H1 (cell line): ENCODE results near the gene LHCGR. TPM values are rescaled to one million over a fixed set of nuclear protein-coding genes. Genes with fewer than 3 reads are reported as not detected.

Experiments used
- CTCF ChIA-PET: fragments of 300-600 bp; sonication (Branson Sonifier 250); formaldehyde crosslinking; loops from one replicate; lab custom pipeline; 2021; ENCODE audit not compliant: partially characterized antibody; lab: Charles Lee
- POLR2A ChIA-PET: fragments of 300-600 bp; sonication (Branson Sonifier 250); formaldehyde crosslinking; loops from one replicate; lab custom pipeline; 2021; ENCODE audit warnings: inconsistent platforms; ENCODE audit not compliant: partially characterized antibody; lab: Charles Lee
- DNase-seq, 2 experiments: peaks; one replicate each; pipeline versions ENCODE4 v3.0.0 to v3.0.0-alpha.2; 2010 to 2022; ENCODE audit warnings: low spot score in 2 of 2, low read depth in 1 of 2, mixed read lengths in 1 of 2
- FAIRE-seq: peaks from 2 replicates; lab custom pipeline; 2011; peaks lifted over from hg19 to GRCh38; lab: Jason Lieb, UNC
- H2AFZ ChIP-seq: 2 replicates; pipeline ENCODE4 v1.8.1; 2012; ENCODE audit warnings: low read length, inconsistent platforms
- H2AK5ac ChIP-seq: 2 replicates; pipeline ENCODE4 v1.6.1; 2013; ENCODE audit warnings: low read depth, low read length
- H2BK120ac ChIP-seq: replicated peaks from 2 replicates; pipeline ENCODE3; 2013; ENCODE audit warnings: low read depth, low read length, inconsistent platforms
- H2BK12ac ChIP-seq: 2 replicates; pipeline ENCODE4 v1.6.1; 2013; ENCODE audit warnings: low read depth, low read length
- H2BK15ac ChIP-seq: 2 replicates; pipeline ENCODE4 v1.6.1; 2013; ENCODE audit warnings: low read length
- H2BK20ac ChIP-seq: 2 replicates; pipeline ENCODE4 v1.6.1; 2013; ENCODE audit warnings: low read length
- H2BK5ac ChIP-seq: 2 replicates; pipeline ENCODE4 v1.6.1; 2013; ENCODE audit warnings: low read depth, low read length
- H3K14ac ChIP-seq: 2 replicates; pipeline ENCODE4 v1.6.1; 2013; ENCODE audit warnings: inconsistent platforms; ENCODE audit not compliant: insufficient read length
- H3K18ac ChIP-seq: 2 replicates; pipeline ENCODE4 v1.6.1; 2013; ENCODE audit warnings: low read length; ENCODE audit errors: extremely low read depth
- H3K23ac ChIP-seq: 2 replicates; pipeline ENCODE4 v1.6.1; 2013; ENCODE audit warnings: inconsistent platforms; ENCODE audit not compliant: insufficient read length
- H3K23me2 ChIP-seq: 2 replicates; pipeline ENCODE4 v1.6.1; 2013; ENCODE audit warnings: low read depth, low read length
- H3K27ac ChIP-seq: 2 replicates; pipeline ENCODE4 v1.6.1; 2011; ENCODE audit warnings: low read depth, low read length, inconsistent platforms
- H3K27me3 ChIP-seq, 4 experiments: replicated peaks in 1 of 4; 1 replicate in 1 of 4; 2 replicates in 3 of 4; pipeline versions ENCODE4 v1.6.1 to v1.8.1; 2011 to 2013; ENCODE audit warnings: low read length in 3 of 4, mild to moderate bottlenecking in 3 of 4, inconsistent platforms in 2 of 4, mixed read lengths in 2 of 4, moderate library complexity in 1 of 4; ENCODE audit not compliant: control insufficient read depth in 3 of 4, insufficient read depth in 3 of 4; ENCODE audit errors: extremely low read depth in 1 of 4
- H3K36me3 ChIP-seq, 4 experiments: 2 replicates each; pipeline versions ENCODE4 v1.6.1 to v1.8.1; 2011 to 2013; ENCODE audit warnings: mild to moderate bottlenecking in 4 of 4, low read length in 3 of 4, moderate library complexity in 2 of 4, control low read depth in 1 of 4, inconsistent platforms in 1 of 4; ENCODE audit not compliant: insufficient read depth in 4 of 4, control insufficient read depth in 2 of 4
- H3K4ac ChIP-seq: replicated peaks from 2 replicates; pipeline ENCODE3; 2013; ENCODE audit warnings: low read length, low read depth, mixed read lengths, inconsistent platforms; ENCODE audit not compliant: insufficient read length
- H3K4me1 ChIP-seq, 4 experiments: replicated peaks in 1 of 4; 1 replicate in 1 of 4; 2 replicates in 3 of 4; pipeline versions ENCODE4 v1.6.1 to v1.8.1; 2011 to 2013; ENCODE audit warnings: low read length in 3 of 4, inconsistent platforms in 2 of 4, mixed read lengths in 1 of 4; ENCODE audit not compliant: insufficient read depth in 4 of 4, control insufficient read depth in 3 of 4
- H3K4me2 ChIP-seq, 2 experiments: 2 replicates each; pipeline versions ENCODE4 v1.6.1 to v1.8.1; 2011 to 2013; ENCODE audit warnings: low read depth in 2 of 2, low read length in 2 of 2, control low read depth in 1 of 2, inconsistent platforms in 1 of 2, mild to moderate bottlenecking in 1 of 2; ENCODE audit not compliant: insufficient read depth in 1 of 2
- H3K4me3 ChIP-seq, 4 experiments: fragments of 200-600, 300-600 bp in 1 of 4; sonication (generic), shearing (Covaris generic), sonication (Bioruptor Twin) in 1 of 4; 2 replicates each; pipeline versions ENCODE4 v1.5.1 to v1.8.1; 2011 to 2016; ENCODE audit warnings: low read length in 4 of 4, low read depth in 3 of 4, control low read depth in 2 of 4, inconsistent platforms in 2 of 4, mild to moderate bottlenecking in 2 of 4, mixed read lengths in 1 of 4, moderate library complexity in 1 of 4; ENCODE audit not compliant: insufficient read depth in 2 of 4; ENCODE audit errors: extremely low read depth in 1 of 4
- H3K56ac ChIP-seq: replicated peaks from 2 replicates; pipeline ENCODE3; 2013; ENCODE audit warnings: low read depth, mild to moderate bottlenecking, mixed read lengths, low read length, inconsistent platforms; ENCODE audit not compliant: insufficient read length
- H3K79me1 ChIP-seq: 2 replicates; pipeline ENCODE4 v1.6.1; 2013; ENCODE audit warnings: low read depth, low read length, control low read depth
- H3K79me2 ChIP-seq, 2 experiments: 2 replicates each; pipeline versions ENCODE4 v1.6.1 to v1.8.1; 2012 to 2013; ENCODE audit warnings: low read length in 2 of 2, mild to moderate bottlenecking in 2 of 2, inconsistent platforms in 1 of 2; ENCODE audit not compliant: insufficient read depth in 2 of 2, control insufficient read depth in 1 of 2
- H3K9ac ChIP-seq, 4 experiments: replicated peaks in 1 of 4; 1 replicate in 1 of 4; 2 replicates in 3 of 4; pipeline versions ENCODE4 v1.6.1 to v1.8.1; 2011 to 2013; ENCODE audit warnings: low read depth in 3 of 4, low read length in 3 of 4, control low read depth in 2 of 4, mild to moderate bottlenecking in 2 of 4, moderate library complexity in 2 of 4, inconsistent platforms in 1 of 4; ENCODE audit errors: extremely low read depth in 1 of 4
- H3K9me3 ChIP-seq, 2 experiments: 2 replicates each; pipeline versions ENCODE4 v1.6.1 to v1.8.1; 2012 to 2013; ENCODE audit warnings: mild to moderate bottlenecking in 2 of 2, moderate library complexity in 2 of 2, control low read depth in 1 of 2, inconsistent platforms in 1 of 2, low read depth in 1 of 2, low read length in 1 of 2, mixed read lengths in 1 of 2; ENCODE audit not compliant: insufficient read depth in 2 of 2
- H4K20me1 ChIP-seq, 2 experiments: replicated peaks in 1 of 2; 2 replicates each; pipeline versions ENCODE3 to v1.8.1; 2011 to 2013; ENCODE audit warnings: inconsistent platforms in 2 of 2, low read length in 2 of 2, mild to moderate bottlenecking in 1 of 2; ENCODE audit not compliant: insufficient read depth in 2 of 2, control insufficient read depth in 1 of 2
- H4K5ac ChIP-seq: 2 replicates; pipeline ENCODE4 v1.6.1; 2013; ENCODE audit warnings: low read length, low read depth, mixed read lengths, inconsistent platforms; ENCODE audit not compliant: insufficient read length
- H4K8ac ChIP-seq: 2 replicates; pipeline ENCODE4 v1.8.0; 2013; ENCODE audit warnings: mild to moderate bottlenecking, moderate library complexity, low read length, inconsistent platforms; ENCODE audit not compliant: insufficient read depth; ENCODE audit errors: extremely low read depth
- H4K91ac ChIP-seq: replicated peaks from 2 replicates; pipeline ENCODE3; 2013; ENCODE audit warnings: low read length, mixed read lengths, inconsistent platforms; ENCODE audit not compliant: insufficient read length
- BCL11A ChIP-seq, 2 experiments: IDR thresholded peaks; one replicate each; pipeline ENCODE4 v1.6.1; 2011; ENCODE audit warnings: low read depth in 2 of 2, low read length in 2 of 2, mild to moderate bottlenecking in 2 of 2
- CBX8 ChIP-seq: fragments of 300-800, 300-1000 bp; sonication (generic); IDR thresholded peaks from 2 replicates; pipeline ENCODE4 v1.7.1; 2016; ENCODE audit warnings: low read depth, low read length, borderline replicate concordance
- GABPA ChIP-seq: IDR thresholded peaks from 2 replicates; pipeline ENCODE4 v1.6.1; 2011; ENCODE audit warnings: mild to moderate bottlenecking, low read length, moderate library complexity, borderline replicate concordance; ENCODE audit not compliant: insufficient read depth
- HDAC2 ChIP-seq, 2 experiments: fragments of 300-600 bp in 1 of 2; sonication (generic) in 1 of 2; IDR thresholded peaks; 2 replicates each; pipeline ENCODE4 v1.6.1; 2011 to 2012; ENCODE audit warnings: low read depth in 2 of 2, low read length in 2 of 2, mild to moderate bottlenecking in 2 of 2, moderate library complexity in 2 of 2, borderline replicate concordance in 1 of 2, inconsistent platforms in 1 of 2
- RAD21 ChIP-seq, 2 experiments: IDR thresholded peaks in 1 of 2; conservative IDR thresholded peaks in 1 of 2; 2 replicates each; pipeline ENCODE4 v1.6.1; 2011; ENCODE audit warnings: low read depth in 2 of 2, low read length in 2 of 2, improper control_type of control experiment in 1 of 2, inconsistent platforms in 1 of 2, mild to moderate bottlenecking in 1 of 2, moderate library complexity in 1 of 2
- RFX5 ChIP-seq: IDR thresholded peaks from 2 replicates; pipeline ENCODE4 v1.6.1; 2011; ENCODE audit warnings: low read depth, low read length, improper control_type of control experiment, borderline replicate concordance
- SIN3A ChIP-seq, 2 experiments: IDR thresholded peaks in 1 of 2; conservative IDR thresholded peaks in 1 of 2; 2 replicates each; pipeline ENCODE4 v1.6.1; 2011 to 2012; ENCODE audit warnings: low read length in 2 of 2, improper control_type of control experiment in 1 of 2, low read depth in 1 of 2, mild to moderate bottlenecking in 1 of 2
- SIRT6 ChIP-seq: IDR thresholded peaks from one replicate; pipeline ENCODE4 v1.7.1; 2012; ENCODE audit warnings: low read length, inconsistent platforms
- TAF7 ChIP-seq: optimal IDR thresholded peaks from 2 replicates; pipeline ENCODE3; 2011; ENCODE audit warnings: low read depth, mild to moderate bottlenecking, inconsistent platforms, low read length, moderate library complexity, borderline replicate concordance
- TCF12 ChIP-seq: IDR thresholded peaks from 2 replicates; pipeline ENCODE4 v1.6.1; 2011; ENCODE audit warnings: low read depth, mild to moderate bottlenecking, low read length
- TEAD4 ChIP-seq: IDR thresholded peaks from 2 replicates; pipeline ENCODE4 v1.6.1; 2012; ENCODE audit warnings: low read depth, low read length, inconsistent platforms, mixed read lengths
- USF2 ChIP-seq: IDR thresholded peaks from 2 replicates; pipeline ENCODE4 v1.6.1; 2011; ENCODE audit warnings: low read length, improper control_type of control experiment
- YY1 ChIP-seq: IDR thresholded peaks from 2 replicates; pipeline ENCODE4 v1.6.1; 2011; ENCODE audit warnings: low read depth, mild to moderate bottlenecking, low read length
- WGBS, 2 experiments: shearing (Covaris generic) in 1 of 2; methylation state at CpG; one replicate each; pipeline versions ENCODE4 v1.1.6 to v1.1.7; 2013 to 2015; ENCODE audit warnings: low lambda C conversion rate in 2 of 2, mixed read lengths in 2 of 2, inconsistent platforms in 1 of 2, low coverage in 1 of 2, missing lambda C conversion rate in 1 of 2; ENCODE audit not compliant: insufficient replicate concordance in 2 of 2, insufficient coverage in 1 of 2, insufficient read length in 1 of 2; ENCODE audit errors: extremely low coverage in 1 of 2, missing lambda C conversion rate in 1 of 2; 5-methylcytosine and 5-hydroxymethylcytosine counted together
- polyA plus RNA-seq, 7 experiments: library from polyadenylated mRNA; depleted of rRNA in 3 of 7; stranded (reverse) in 5 of 7; unstranded in 2 of 7; fragments of >200 nt in 5 of 7; fragments of 200-250 nt in 2 of 7; gene quantifications; 1 replicate in 5 of 7; 2 replicates in 1 of 7; 4 replicates in 1 of 7; pipeline versions ENCODE4 v1.2.1 to v1.2.3, GENCODE V29; 2011 to 2013; ENCODE audit warnings: missing spikeins in 2 of 7, mixed read lengths in 2 of 7
- total RNA-seq: library from RNA; stranded (reverse); fragmentation: NEBNext Ultra II Directional; extraction: Animal tissue kit (Norgen Biotek cat#: 25700); gene quantifications from 2 replicates; pipeline ENCODE4 v1.2.1, GENCODE V29; 2021

Gene LHCGR
- total and polyA plus RNA-seq, 2 of the 8 experiments (the other 6 are each of a cell fraction or from before 2014, with no cell fraction given): 0.30 to 0.73 TPM

GRCh38 chr2:48770181-48770580, 14.7 kb upstream of the LHCGR start:
- no peak overlapping the region for H3K9ac ChIP-seq
- H2AFZ ChIP-seq: no peak overlapping the region
- ChIA-PET CTCF (no interaction called here), POLR2A (no interaction called here)
- H2BK20ac ChIP-seq: no peak overlapping the region
- no peak overlapping the region for H2BK120ac ChIP-seq
- no peak overlapping the region for H4K5ac ChIP-seq
- no peak overlapping the region for H3K4me3 ChIP-seq
- H3K4me2 ChIP-seq: no peak overlapping the region
- no peak overlapping the region for H3K23ac ChIP-seq
- 100% methylated on average over 1 of the region's 1 CpG; no CpG with 5 or more reads in 1 of the 2 experiments for WGBS, 2 experiments
- DNase-seq: no peak
- no peaks in the 10 kb centered on the region for H3K79me1 ChIP-seq
- no peak overlapping the region for H3K56ac ChIP-seq
- no peak for FAIRE-seq
- peaks cover 0 to 9% (median 4%) of the 10 kb centered on the region in 4 experiments; a peak in 4 of 7 replicates for H3K4me1 ChIP-seq
- H3K27me3 ChIP-seq: no peaks in the 10 kb centered on the region
- H3K14ac ChIP-seq: no peak overlapping the region
- no peak overlapping the region for H2BK15ac ChIP-seq
- no peak overlapping the region for H4K91ac ChIP-seq
- H3K23me2 ChIP-seq: no peaks in the 10 kb centered on the region
- no peak overlapping the region for H3K4ac ChIP-seq
- no peaks in the 10 kb centered on the region for H4K20me1 ChIP-seq
- H3K18ac ChIP-seq: no peak overlapping the region
- no peaks in the 10 kb centered on the region for H3K9me3 ChIP-seq
- H4K8ac ChIP-seq: no peak overlapping the region
- H2BK12ac ChIP-seq: no peak overlapping the region
- H3K79me2 ChIP-seq: no peaks in the 10 kb centered on the region
- H2BK5ac ChIP-seq: no peak overlapping the region
- H3K27ac ChIP-seq: no peak overlapping the region
- H3K36me3 ChIP-seq: no peaks in the 10 kb centered on the region
- no peak overlapping the region for H2AK5ac ChIP-seq
- TF ChIP-seq HDAC2 (IDR thresholded peaks at IDR 0.05; ENCODE audit: borderline replicate concordance in 1 of 2, low read depth in 2 of 2, low read length in 2 of 2) (no peak), TAF7 (no peak), SIN3A (conservative IDR thresholded peaks at IDR 0.05 in 1 of 2, IDR thresholded peaks at IDR 0.05 in 1 of 2; ENCODE audit: low read depth in 1 of 2, low read length in 2 of 2) (no peak), USF2 (no peak), RAD21 (IDR thresholded peaks at IDR 0.05 in 1 of 2, conservative IDR thresholded peaks at IDR 0.05 in 1 of 2; ENCODE audit: low read depth in 2 of 2, low read length in 2 of 2) (no peak), RFX5 (no peak), BCL11A (IDR thresholded peaks at IDR 0.05; ENCODE audit: low read depth in 2 of 2, low read length in 2 of 2) (no peak), CBX8 (no peak), SIRT6 (no peak), TEAD4 (no peak), GABPA (no peak), TCF12 (no peak), YY1 (no peak)
